SU-DHL-6 (cell line): ENCODE data around the gene NREP.

Experiments used
- H2AFZ ChIP-seq: fragments of 200-600 bp; sonication (generic); 2 replicates; pipeline ENCODE4 v1.6.1; 2014; ENCODE audit warnings: low read depth, mild to moderate bottlenecking, moderate library complexity, mixed read lengths, antibody characterized with exemption, low read length; ENCODE audit not compliant: severe bottlenecking
- H3F3A ChIP-seq: fragments of 200-600 bp; shearing (Covaris generic); 2 replicates; pipeline ENCODE4 v1.6.0; 2016; ENCODE audit warnings: antibody characterized with exemption, mild to moderate bottlenecking; ENCODE audit not compliant: insufficient read depth
- H3K27ac ChIP-seq: fragments of 200-600 bp; sonication (generic); 2 replicates; pipeline ENCODE4 v1.5.1; 2016; ENCODE audit warnings: low read depth, mild to moderate bottlenecking, low read length, moderate library complexity, mixed read lengths
- H3K27me3 ChIP-seq: fragments of 200-600 bp; sonication (generic), shearing (Covaris generic); 2 replicates; pipeline ENCODE4 v1.6.0; 2014; ENCODE audit warnings: mild to moderate bottlenecking, low read length
- H3K36me3 ChIP-seq: fragments of 200-600 bp; sonication (generic); 2 replicates; pipeline ENCODE4 v1.6.1; 2014; ENCODE audit warnings: mild to moderate bottlenecking, low read length, mixed read lengths
- H3K4me2 ChIP-seq: fragments of 300-600, 200-600 bp; shearing (Covaris generic), sonication (generic); 2 replicates; pipeline ENCODE4 v1.6.0; 2014; ENCODE audit warnings: low read length, low read depth, mild to moderate bottlenecking; ENCODE audit not compliant: poor library complexity, severe bottlenecking
- H3K4me3 ChIP-seq: fragments of 200-600 bp; sonication (generic); 2 replicates; pipeline ENCODE4 v1.5.1; 2014; ENCODE audit warnings: antibody characterized with exemption, low read length, mild to moderate bottlenecking, mixed read lengths; ENCODE audit not compliant: insufficient read depth, poor library complexity, severe bottlenecking
- H3K79me2 ChIP-seq: fragments of 200-600 bp; sonication (generic); 2 replicates; pipeline ENCODE4 v1.6.1; 2014; ENCODE audit warnings: mild to moderate bottlenecking, low read length, moderate library complexity; ENCODE audit not compliant: insufficient read depth
- H3K9ac ChIP-seq: fragments of 200-600 bp; sonication (generic); 2 replicates; pipeline ENCODE4 v1.7.0; 2014; ENCODE audit warnings: mild to moderate bottlenecking, low read length
- H3K9me2 ChIP-seq: fragments of 200-600 bp; sonication (generic); replicated peaks from 2 replicates; pipeline ENCODE4 v1.6.1; 2014; ENCODE audit warnings: low read length; ENCODE audit not compliant: insufficient read depth
- H3K9me3 ChIP-seq: fragments of 200-600 bp; sonication (generic); 2 replicates; pipeline ENCODE4 v1.6.1; 2014; ENCODE audit warnings: low read length, mixed read lengths; ENCODE audit not compliant: insufficient read depth
- H4K20me1 ChIP-seq: fragments of 200-600 bp; sonication (generic); 2 replicates; pipeline ENCODE4 v1.6.1; 2014; ENCODE audit warnings: low read depth, mild to moderate bottlenecking, antibody characterized with exemption, low read length, moderate library complexity, mixed read lengths
- CTCF ChIP-seq: fragments of 200-600 bp; sonication (generic); IDR thresholded peaks from one replicate; pipeline ENCODE4 v1.5.1; 2017; ENCODE audit warnings: antibody characterized with exemption, mild to moderate bottlenecking, low read length, moderate library complexity; ENCODE audit not compliant: insufficient read depth, poor library complexity, severe bottlenecking
- EZH2phosphoT487 ChIP-seq: fragments of 200-600 bp; sonication (generic), shearing (Covaris generic); conservative IDR thresholded peaks from 2 replicates; pipeline ENCODE4 v1.6.1; 2018; ENCODE audit warnings: mild to moderate bottlenecking, antibody characterized with exemption, low read length, moderate library complexity, mixed read lengths

NREP gene

GRCh38 chr5:111755345-111755941 is 1.6 kb downstream of the NREP start:
- H3K4me3 ChIP-seq, result no peak overlapping the region
- H3F3A ChIP-seq, result peaks cover 6% of the 10 kb centered on the region; the same call in 1 of the 2 replicates
- no peaks in the 10 kb centered on the region for H3K9me2 ChIP-seq
- no peaks in the 10 kb centered on the region for H4K20me1 ChIP-seq
- no peaks in the 10 kb centered on the region for H3K9me3 ChIP-seq
- no peak overlapping the region for H3K27ac ChIP-seq
- peak overlapping the region; percentile 93 for H3K4me2 ChIP-seq
- H3K79me2 ChIP-seq, result no peaks in the 10 kb centered on the region
- no peaks in the 10 kb centered on the region for H3K27me3 ChIP-seq
- H2AFZ ChIP-seq, result no peak overlapping the region
- 0 out of 2 replicates have a peak, but pooled peaks cover 4% of the 10 kb centered on the region for H3K36me3 ChIP-seq
- no peak overlapping the region for H3K9ac ChIP-seq
- TF ChIP-seq CTCF (no peak), EZH2phosphoT487 (no peak)

GRCh38 chr5:111753884-111754589 is 3.0 kb downstream of the NREP start:
- Histone ChIP-seq H3K4me2 (no peak overlapping the region), H3K9ac (no peak overlapping the region)
- TF ChIP-seq EZH2phosphoT487 (no peak), CTCF (no peak)

GRCh38 chr5:111752426-111752965 is 4.5 kb downstream of the NREP start:
- Histone ChIP-seq H3K4me2 (no peak overlapping the region), H4K20me1 (no peaks in the 10 kb centered on the region), H3K36me3 (0 out of 2 replicates have a peak, but pooled peaks cover 4% of the 10 kb centered on the region), H3K27me3 (no peaks in the 10 kb centered on the region), H3K9me2 (no peaks in the 10 kb centered on the region), H2AFZ (no peak overlapping the region), H3F3A (no peaks in the 10 kb centered on the region), H3K4me3 (no peak overlapping the region), H3K9me3 (no peaks in the 10 kb centered on the region), H3K79me2 (no peaks in the 10 kb centered on the region), H3K27ac (no peak overlapping the region), H3K9ac (no peak overlapping the region)
- TF ChIP-seq EZH2phosphoT487 (no peak), CTCF (no peak)

More at GRCh38 chr5:111753884-111754589, 3.0 kb downstream of the NREP start:
- Histone ChIP-seq H4K20me1 (no peaks in the 10 kb centered on the region), H3K4me3 (no peak overlapping the region), H3K79me2 (no peaks in the 10 kb centered on the region), H2AFZ (no peak overlapping the region), H3F3A (peaks cover 6% of the 10 kb centered on the region; the same call in 1 of the 2 replicates), H3K27me3 (no peaks in the 10 kb centered on the region), H3K9me3 (no peaks in the 10 kb centered on the region), H3K27ac (no peak overlapping the region), H3K9me2 (no peaks in the 10 kb centered on the region), H3K36me3 (0 out of 2 replicates have a peak, but pooled peaks cover 4% of the 10 kb centered on the region)
